ENCODE results near the gene NFKBIE. TPM values are rescaled to one million over a fixed set of nuclear protein-coding genes. Genes with fewer than 3 reads are reported as not detected.
A peak's percentile ranks its signal among the peaks of the same experiment; 100 is the strongest.

Gene NFKBIE
- total RNA-seq, 4 donors from 2014 or later: 1.3 to 5.9 (median 2.8) TPM

DNA sequence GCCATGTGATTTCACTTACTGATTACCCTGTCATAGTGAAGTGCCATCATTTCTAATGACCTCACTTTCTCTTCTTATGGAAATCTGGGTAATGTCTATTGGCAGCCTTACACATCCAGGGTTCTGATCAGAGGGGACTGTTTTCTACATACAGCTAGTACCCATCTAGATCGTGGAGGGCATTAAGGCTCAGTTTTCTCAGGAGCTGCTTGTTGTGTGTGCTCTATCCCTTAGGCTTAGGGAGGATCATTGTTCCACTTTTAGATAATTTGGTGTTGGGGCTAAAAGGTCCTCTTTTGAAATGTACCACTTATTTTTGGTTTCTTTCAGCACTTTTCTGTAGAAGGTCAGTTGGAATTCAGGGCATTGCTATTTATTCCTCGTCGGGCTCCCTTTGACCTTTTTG is 14.6 kb downstream of the NFKBIE start:
- TF ChIP-seq POLR2A (IDR thresholded peaks at IDR 0.05): no peak
- TF ChIP-seq, protein P1, sequence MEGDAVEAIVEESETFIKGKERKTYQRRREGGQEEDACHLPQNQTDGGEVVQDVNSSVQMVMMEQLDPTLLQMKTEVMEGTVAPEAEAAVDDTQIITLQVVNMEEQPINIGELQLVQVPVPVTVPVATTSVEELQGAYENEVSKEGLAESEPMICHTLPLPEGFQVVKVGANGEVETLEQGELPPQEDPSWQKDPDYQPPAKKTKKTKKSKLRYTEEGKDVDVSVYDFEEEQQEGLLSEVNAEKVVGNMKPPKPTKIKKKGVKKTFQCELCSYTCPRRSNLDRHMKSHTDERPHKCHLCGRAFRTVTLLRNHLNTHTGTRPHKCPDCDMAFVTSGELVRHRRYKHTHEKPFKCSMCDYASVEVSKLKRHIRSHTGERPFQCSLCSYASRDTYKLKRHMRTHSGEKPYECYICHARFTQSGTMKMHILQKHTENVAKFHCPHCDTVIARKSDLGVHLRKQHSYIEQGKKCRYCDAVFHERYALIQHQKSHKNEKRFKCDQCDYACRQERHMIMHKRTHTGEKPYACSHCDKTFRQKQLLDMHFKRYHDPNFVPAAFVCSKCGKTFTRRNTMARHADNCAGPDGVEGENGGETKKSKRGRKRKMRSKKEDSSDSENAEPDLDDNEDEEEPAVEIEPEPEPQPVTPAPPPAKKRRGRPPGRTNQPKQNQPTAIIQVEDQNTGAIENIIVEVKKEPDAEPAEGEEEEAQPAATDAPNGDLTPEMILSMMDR (IDR thresholded peaks at IDR 0.05): no peak
- Histone ChIP-seq H3K36me3 (no peaks in the 10 kb centered on the region), H3K4me3 (no peak overlapping the region), H3K4me1 (peaks cover 3 to 9% of the 10 kb centered on the region in 2 donors), H3K27me3 (no peaks in the 10 kb centered on the region), H3K27ac (no peak overlapping the region), H3K9me3 (no peaks in the 10 kb centered on the region)
- DNase-seq: no peak
- intact Hi-C loops (cut with DNase I; ENCODE audit: low total_unique reads): no loop called here

DNA sequence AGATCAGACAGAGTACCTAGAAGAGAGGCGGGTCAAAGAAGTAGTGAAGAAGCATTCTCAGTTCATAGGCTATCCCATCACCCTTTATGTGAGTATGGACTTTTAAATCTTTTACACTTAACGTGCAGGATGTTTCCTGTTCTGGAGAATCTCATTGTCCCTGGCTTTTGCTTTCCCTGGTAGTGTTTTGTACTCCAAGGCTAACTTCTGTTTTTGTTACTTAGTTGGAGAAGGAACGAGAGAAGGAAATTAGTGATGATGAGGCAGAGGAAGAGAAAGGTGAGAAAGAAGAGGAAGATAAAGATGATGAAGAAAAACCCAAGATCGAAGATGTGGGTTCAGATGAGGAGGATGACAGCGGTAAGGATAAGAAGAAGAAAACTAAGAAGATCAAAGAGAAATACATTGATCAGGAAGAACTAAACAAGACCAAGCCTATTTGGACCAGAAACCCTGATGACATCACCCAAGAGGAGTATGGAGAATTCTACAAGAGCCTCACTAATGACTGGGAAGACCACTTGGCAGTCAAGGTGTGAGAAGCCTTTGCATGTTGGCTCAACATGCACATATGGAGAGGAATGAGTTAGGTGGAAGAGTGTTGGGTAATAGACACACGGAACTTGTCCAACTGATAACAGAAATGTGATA is 15.2 kb downstream of the NFKBIE start:
- Histone ChIP-seq H3K4me1 (peaks cover 3 to 9% of the 10 kb centered on the region in 2 donors), H3K27me3 (no peaks in the 10 kb centered on the region), H3K9me3 (no peaks in the 10 kb centered on the region), H3K27ac (no peak overlapping the region), H3K4me3 (no peak overlapping the region), H3K36me3 (no peaks in the 10 kb centered on the region)
- intact Hi-C loops (cut with DNase I; ENCODE audit: low total_unique reads): no loop called here
- TF ChIP-seq, protein P1 (IDR thresholded peaks at IDR 0.05): no peak
- TF ChIP-seq POLR2A (IDR thresholded peaks at IDR 0.05): no peak
- no peak for DNase-seq

DNA sequence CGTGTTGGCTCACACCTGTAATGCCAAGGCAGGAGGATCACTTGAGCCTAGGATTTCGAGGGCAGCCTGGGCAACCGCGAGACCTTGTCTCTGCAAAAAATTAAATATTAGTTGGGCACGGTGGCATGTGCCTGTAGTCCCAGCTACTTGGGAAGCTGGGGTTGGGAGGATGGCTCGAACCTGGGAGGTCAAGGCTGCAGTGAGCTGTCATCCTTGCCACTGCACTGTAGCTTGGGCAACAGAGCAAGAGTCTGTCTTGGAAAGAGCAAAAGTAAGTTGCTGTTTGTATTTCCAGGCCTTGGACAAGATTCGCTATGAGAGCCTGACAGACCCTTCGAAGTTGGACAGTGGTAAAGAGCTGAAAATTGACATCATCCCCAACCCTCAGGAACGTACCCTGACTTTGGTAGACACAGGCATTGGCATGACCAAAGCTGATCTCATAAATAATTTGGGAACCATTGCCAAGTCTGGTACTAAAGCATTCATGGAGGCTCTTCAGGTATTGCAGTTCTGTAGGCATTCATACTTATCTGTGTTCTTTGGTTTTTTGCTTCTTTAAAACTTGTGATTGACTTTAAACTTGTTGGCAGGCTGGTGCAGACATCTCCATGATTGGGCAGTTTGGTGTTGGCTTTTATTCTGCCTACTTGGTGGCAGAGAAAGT is 16.1 kb downstream of the NFKBIE start:
- Histone ChIP-seq H3K9me3 (no peaks in the 10 kb centered on the region), H3K27me3 (no peaks in the 10 kb centered on the region), H3K4me1 (peaks cover 0 to 9% of the 10 kb centered on the region in 2 donors), H3K27ac (peak overlapping the region in 1 of 2 donors; percentile 99), H3K36me3 (no peaks in the 10 kb centered on the region), H3K4me3 (no peak overlapping the region)
- TF ChIP-seq, protein P1 (IDR thresholded peaks at IDR 0.05): no peak
- no peak for TF ChIP-seq POLR2A (IDR thresholded peaks at IDR 0.05)
- intact Hi-C loops (cut with DNase I; ENCODE audit: low total_unique reads): no loop called here
- DNase-seq: no peak

DNA sequence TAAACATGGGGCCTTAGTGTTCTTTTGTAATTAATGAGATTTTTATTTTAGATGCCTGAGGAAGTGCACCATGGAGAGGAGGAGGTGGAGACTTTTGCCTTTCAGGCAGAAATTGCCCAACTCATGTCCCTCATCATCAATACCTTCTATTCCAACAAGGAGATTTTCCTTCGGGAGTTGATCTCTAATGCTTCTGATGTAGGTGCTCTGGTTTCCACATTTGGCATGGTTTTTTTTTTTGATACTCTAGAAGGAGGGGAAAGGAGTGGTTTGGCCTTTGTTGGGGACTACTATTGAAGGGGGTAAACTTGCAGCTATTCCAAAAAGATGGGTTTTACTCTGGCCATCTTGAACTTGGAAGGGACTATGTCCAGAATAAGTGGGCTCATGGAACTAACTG is 16.8 kb downstream of the NFKBIE start:
- H3K36me3 ChIP-seq: no peaks in the 10 kb centered on the region
- no peak for TF ChIP-seq POLR2A (IDR thresholded peaks at IDR 0.05)
- TF ChIP-seq, protein P1 (IDR thresholded peaks at IDR 0.05): no peak
- no peaks in the 10 kb centered on the region for H3K9me3 ChIP-seq
- peak overlapping the region; percentile 98 for H3K4me3 ChIP-seq
- H3K4me1 ChIP-seq: peaks cover 0 to 9% of the 10 kb centered on the region in 2 donors
- H3K27ac ChIP-seq: peak overlapping the region; percentile 99
- intact Hi-C loops (cut with DNase I; ENCODE audit: low total_unique reads): no loop called here
- DNase-seq: no peak
- H3K27me3 ChIP-seq: no peaks in the 10 kb centered on the region

Measured in uterus (tissue), 4 donors.